Measurements from ENCODE around the gene LTB4R2.

Gene LTB4R2

GRCh38 chr14:24277606-24278321 lies 32.2 kb upstream of the LTB4R2 start:
- peak; percentile 89 for DNase-seq

- DNase-seq, result peak; percentile 50
These were observed 31.5 kb upstream of the LTB4R2 start for GRCh38 chr14:24278424-24278823.

- peak; percentile 92 for DNase-seq
These were observed 30.4 kb upstream of the LTB4R2 start for GRCh38 chr14:24279301-24280186.

- no peak for DNase-seq
These were observed 29.0 kb upstream of the LTB4R2 start for GRCh38 chr14:24280797-24281460.

GRCh38 chr14:24281636-24282035 lies 28.3 kb upstream of the LTB4R2 start:
- DNase-seq, result no peak

- no peak for DNase-seq
These were observed 27.2 kb upstream of the LTB4R2 start for GRCh38 chr14:24282736-24283135.

GRCh38 chr14:24283796-24284460 lies 26.0 kb upstream of the LTB4R2 start:
- no peak for DNase-seq

GRCh38 chr14:24284501-24285035 lies 25.4 kb upstream of the LTB4R2 start:
- no peak for DNase-seq

GRCh38 chr14:24285351-24285750 lies 24.6 kb upstream of the LTB4R2 start:
- peak; percentile 12 for DNase-seq

GRCh38 chr14:24286996-24287395 lies 22.9 kb upstream of the LTB4R2 start:
- no peak for DNase-seq

- no peak for DNase-seq
These were observed 20.2 kb upstream of the LTB4R2 start for GRCh38 chr14:24289649-24290280.

GRCh38 chr14:24290746-24291145 lies 19.2 kb upstream of the LTB4R2 start:
- DNase-seq, result no peak

- DNase-seq, result no peak
These were observed 18.4 kb upstream of the LTB4R2 start for GRCh38 chr14:24291446-24292117.

- DNase-seq, result no peak
These were observed 17.7 kb upstream of the LTB4R2 start for GRCh38 chr14:24292118-24292807.

- no peak for DNase-seq
These were observed 16.4 kb upstream of the LTB4R2 start for GRCh38 chr14:24293525-24293924.

- DNase-seq, result peak; percentile 91
These were observed 13.4 kb upstream of the LTB4R2 start for GRCh38 chr14:24296341-24297157.

GRCh38 chr14:24297190-24297964 lies 12.6 kb upstream of the LTB4R2 start:
- DNase-seq, result peak; percentile 73

- DNase-seq, result peak; percentile 38
These were observed 11.1 kb upstream of the LTB4R2 start for GRCh38 chr14:24298892-24299254.

Measured in hematopoietic multipotent progenitor cell treated with erythropoietin and hydrocortisone succinate and interleukin-3 and kit ligand, for 6 days (in vitro differentiated cells).